8988T (cell line): ENCODE data around the gene PFDN1.
"Not testable (repeated sequence)": the region's sequence is repeated elsewhere in the genome, so short reads cannot be mapped to it uniquely, and the experiment has no call there.

Source experiments
- DNase-seq: peaks from one replicate; pipeline ENCODE4 v3.0.0; 2011

PFDN1 gene

GRCh38 chr5:140208065-140208464, 94.8 kb downstream of the PFDN1 start:
- no peak for DNase-seq

GRCh38 chr5:140207250-140207964, 95.5 kb downstream of the PFDN1 start:
- no peak for DNase-seq

GRCh38 chr5:140205952-140206351, 96.9 kb downstream of the PFDN1 start:
- DNase-seq: no peak

GRCh38 chr5:140205216-140205615, 97.7 kb downstream of the PFDN1 start:
- no peak for DNase-seq

GRCh38 chr5:140202610-140203009, 100.3 kb downstream of the PFDN1 start:
- DNase-seq: no peak

- DNase-seq: no peak
These were observed 100.8 kb downstream of the PFDN1 start for GRCh38 chr5:140202078-140202477.

- not testable (repeated sequence) for DNase-seq
These were observed 104.0 kb downstream of the PFDN1 start for GRCh38 chr5:140198915-140199314.

GRCh38 chr5:140197023-140197422, 105.9 kb downstream of the PFDN1 start:
- DNase-seq: no peak

- DNase-seq: no peak
These were observed 106.6 kb downstream of the PFDN1 start for GRCh38 chr5:140196115-140196814.
